GM13977 (cell line): ENCODE results near the gene TSFM.
A peak's percentile ranks its signal among the peaks of the same experiment; 100 is the strongest.

Experiments
- DNase-seq: peaks from one replicate; pipeline ENCODE4 v3.0.0; 2012; ENCODE audit warnings: low spot score
- in situ Hi-C: fragments of 300-500 bp; cut with MboI; formaldehyde crosslinking; loops from one replicate; pipeline ENCODE4 v1.12.0; 2022; ENCODE audit warnings: low sequenced_read_pairs, low pct_unique_long_range_greater_than_20kb, mixed read lengths, inconsistent platforms; ENCODE audit not compliant: unreplicated experiment
- TF ChIP-seq, protein P1 (sequence below): IDR thresholded peaks from 2 replicates; pipeline ENCODE4 v1.5.1; 2012; ENCODE audit warnings: mild to moderate bottlenecking, control low read depth; ENCODE audit not compliant: insufficient read depth; ENCODE audit errors: extremely low read depth, missing control alignments

Gene TSFM

DNA sequence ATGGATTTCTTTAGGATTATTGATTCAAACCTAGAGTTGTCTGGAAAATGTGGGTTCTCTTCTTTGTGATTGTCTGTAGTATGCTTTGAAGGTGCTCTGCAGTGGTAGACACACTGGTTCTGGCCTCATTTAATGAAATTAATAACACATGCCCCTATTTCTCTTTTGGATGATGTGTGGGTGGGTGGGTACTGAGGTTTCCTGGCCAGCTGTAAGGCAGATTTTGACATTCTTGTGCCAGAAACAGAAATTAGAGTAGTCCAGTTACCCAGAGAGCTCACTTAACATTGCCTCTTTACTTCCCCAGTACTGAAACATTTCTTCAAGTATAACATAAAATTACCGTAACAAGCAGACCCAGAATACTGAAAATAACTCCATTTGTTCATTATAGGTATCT is 14.4 kb downstream of the TSFM start:
- TF ChIP-seq, protein P1, sequence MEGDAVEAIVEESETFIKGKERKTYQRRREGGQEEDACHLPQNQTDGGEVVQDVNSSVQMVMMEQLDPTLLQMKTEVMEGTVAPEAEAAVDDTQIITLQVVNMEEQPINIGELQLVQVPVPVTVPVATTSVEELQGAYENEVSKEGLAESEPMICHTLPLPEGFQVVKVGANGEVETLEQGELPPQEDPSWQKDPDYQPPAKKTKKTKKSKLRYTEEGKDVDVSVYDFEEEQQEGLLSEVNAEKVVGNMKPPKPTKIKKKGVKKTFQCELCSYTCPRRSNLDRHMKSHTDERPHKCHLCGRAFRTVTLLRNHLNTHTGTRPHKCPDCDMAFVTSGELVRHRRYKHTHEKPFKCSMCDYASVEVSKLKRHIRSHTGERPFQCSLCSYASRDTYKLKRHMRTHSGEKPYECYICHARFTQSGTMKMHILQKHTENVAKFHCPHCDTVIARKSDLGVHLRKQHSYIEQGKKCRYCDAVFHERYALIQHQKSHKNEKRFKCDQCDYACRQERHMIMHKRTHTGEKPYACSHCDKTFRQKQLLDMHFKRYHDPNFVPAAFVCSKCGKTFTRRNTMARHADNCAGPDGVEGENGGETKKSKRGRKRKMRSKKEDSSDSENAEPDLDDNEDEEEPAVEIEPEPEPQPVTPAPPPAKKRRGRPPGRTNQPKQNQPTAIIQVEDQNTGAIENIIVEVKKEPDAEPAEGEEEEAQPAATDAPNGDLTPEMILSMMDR, result no peak
- DNase-seq, result no peak
- in situ Hi-C loops, result no loop called here

DNA sequence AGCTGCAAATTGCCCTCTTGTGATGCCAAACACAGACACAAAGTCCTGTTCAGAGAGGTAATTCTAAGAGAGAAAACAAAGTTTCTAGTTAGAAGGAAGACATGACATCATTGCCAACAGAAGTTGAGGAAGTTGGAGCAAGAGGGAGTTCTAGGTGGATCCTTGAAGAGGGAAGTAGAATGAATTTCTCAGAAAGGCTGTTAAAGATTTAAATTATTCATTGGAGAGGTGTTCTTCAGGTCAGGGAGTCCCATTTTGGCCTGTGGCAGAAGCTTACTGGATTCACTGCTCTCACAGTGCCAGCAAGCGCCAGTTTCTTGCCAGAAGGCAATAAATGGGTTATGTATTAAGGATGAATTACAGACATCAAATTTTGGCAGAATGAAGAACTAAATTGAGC is 15.3 kb downstream of the TSFM start:
- TF ChIP-seq, protein P1, result no peak
- no peak for DNase-seq
- in situ Hi-C loops, result no loop called here

DNA sequence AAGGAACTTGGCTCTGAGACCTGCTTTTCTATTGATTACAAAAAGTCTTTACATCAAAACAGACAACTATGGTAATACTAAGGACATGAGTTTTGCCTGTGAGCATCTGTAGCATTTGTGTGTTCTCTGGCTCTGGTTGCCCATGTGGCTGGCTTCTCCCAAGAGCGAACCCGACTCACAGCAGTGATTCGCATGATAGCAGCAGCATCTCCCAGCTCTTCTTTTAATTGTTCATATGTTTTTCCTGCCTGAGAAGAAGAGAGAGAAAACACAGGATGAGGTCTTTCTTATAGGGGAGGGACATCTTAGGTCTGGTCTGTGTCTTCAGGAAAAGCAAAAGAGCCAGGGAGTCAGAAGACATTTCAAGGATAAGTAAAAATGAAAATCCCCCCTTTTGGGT is 18.4 kb downstream of the TSFM start:
- in situ Hi-C loops, result loop anchor here (5.0 kb wide), 1 partner anchor 111 kb away; no protein-coding TSS in a partner anchor
- TF ChIP-seq, protein P1, result no peak
- DNase-seq, result no peak

DNA sequence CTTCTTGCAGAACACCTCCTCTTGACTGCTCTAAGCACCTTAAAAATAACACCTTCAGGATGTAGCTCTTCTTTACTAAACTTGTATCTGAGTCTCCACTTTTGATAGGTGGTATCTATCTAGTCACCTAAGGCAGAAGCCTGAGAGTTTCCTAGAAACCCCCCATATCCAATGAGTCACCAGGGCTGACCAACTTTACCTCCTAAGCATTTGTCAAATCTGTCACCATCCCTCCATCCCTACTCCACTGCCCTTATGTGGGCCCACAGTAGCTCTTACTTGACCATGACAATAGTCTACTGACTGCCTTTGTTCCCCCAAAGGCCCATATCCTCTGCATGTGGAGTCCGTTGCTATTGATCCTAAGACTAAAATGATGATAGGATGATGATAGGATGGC is 20.0 kb downstream of the TSFM start:
- TF ChIP-seq, protein P1, result no peak
- in situ Hi-C loops, result loop anchor here (5.0 kb wide), 1 partner anchor 110 kb away; no protein-coding TSS in a partner anchor
- DNase-seq, result no peak

DNA sequence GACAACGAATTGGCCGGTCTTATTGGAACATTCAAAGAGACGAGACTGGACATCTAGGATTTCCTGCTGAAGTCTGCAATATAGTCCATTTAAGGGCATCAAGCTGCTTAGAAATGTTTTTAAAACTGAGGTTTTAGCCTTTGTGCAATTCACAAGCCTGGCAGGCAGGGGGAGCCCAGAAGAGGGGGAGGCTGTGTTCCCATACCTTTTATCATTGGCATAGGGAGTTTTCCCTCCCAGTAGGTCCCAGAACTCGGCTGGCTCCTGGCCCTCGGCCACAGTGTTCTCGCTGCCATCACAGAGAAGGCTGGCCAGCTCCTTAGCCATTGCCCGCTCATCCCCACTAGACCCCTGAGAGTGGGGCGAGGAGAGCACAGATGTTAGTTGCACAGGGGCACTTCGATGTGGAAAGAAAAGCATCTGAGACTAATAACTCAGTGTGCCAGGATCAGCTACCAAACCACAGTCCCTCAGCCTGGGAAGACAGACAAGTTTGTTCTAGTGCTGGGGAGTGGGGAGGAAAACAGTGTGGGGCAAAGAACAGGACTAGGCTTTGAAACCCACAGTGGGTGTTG is 20.8 kb downstream of the TSFM start:
- TF ChIP-seq, protein P1, result peak; percentile 69
- peak; percentile 41 for DNase-seq
- in situ Hi-C loops, result loop anchor here (5.0 kb wide), 1 partner anchor 109 kb away; no protein-coding TSS in a partner anchor

DNA sequence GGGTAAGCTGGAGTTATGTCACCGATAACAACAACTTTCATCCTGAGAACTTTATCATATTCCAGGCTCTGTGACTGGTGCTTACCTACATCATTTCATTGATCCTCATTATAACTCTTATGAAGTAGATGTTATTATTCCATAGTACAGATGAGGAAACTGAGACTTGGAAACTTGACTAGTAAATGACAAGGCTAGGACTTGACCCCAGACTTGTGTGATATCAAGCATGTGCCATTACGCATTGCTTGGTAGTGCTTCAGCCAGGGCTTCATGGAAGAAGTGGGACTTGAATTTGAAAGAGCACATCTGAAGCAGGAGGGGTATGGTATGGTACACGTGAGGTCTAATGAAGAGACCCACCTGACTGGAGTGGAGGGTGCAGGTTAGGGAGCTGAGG is 24.1 kb downstream of the TSFM start:
- TF ChIP-seq, protein P1, result no peak
- in situ Hi-C loops, result no loop called here
- no peak for DNase-seq
